Stimulated activated CD4-positive, alpha-beta T cell treated with anti-CD3 and anti-CD28 coated beads, Interleukin-1b, Interleukin-23, amount 100 ng/mL, for 24 hours (primary cell): ENCODE data around the gene UPK2.
"Not testable (repeated sequence)": the region's sequence is repeated elsewhere in the genome, so short reads cannot be mapped to it uniquely, and the experiment has no call there.

ENCODE experiments used
- DNase-seq, 4 experiments: peaks; one replicate each; pipeline ENCODE4 v3.0.0-alpha.2; 2020; ENCODE audit warnings: low read depth in 4 of 4, low spot score in 1 of 4

The UPK2 gene

DNA sequence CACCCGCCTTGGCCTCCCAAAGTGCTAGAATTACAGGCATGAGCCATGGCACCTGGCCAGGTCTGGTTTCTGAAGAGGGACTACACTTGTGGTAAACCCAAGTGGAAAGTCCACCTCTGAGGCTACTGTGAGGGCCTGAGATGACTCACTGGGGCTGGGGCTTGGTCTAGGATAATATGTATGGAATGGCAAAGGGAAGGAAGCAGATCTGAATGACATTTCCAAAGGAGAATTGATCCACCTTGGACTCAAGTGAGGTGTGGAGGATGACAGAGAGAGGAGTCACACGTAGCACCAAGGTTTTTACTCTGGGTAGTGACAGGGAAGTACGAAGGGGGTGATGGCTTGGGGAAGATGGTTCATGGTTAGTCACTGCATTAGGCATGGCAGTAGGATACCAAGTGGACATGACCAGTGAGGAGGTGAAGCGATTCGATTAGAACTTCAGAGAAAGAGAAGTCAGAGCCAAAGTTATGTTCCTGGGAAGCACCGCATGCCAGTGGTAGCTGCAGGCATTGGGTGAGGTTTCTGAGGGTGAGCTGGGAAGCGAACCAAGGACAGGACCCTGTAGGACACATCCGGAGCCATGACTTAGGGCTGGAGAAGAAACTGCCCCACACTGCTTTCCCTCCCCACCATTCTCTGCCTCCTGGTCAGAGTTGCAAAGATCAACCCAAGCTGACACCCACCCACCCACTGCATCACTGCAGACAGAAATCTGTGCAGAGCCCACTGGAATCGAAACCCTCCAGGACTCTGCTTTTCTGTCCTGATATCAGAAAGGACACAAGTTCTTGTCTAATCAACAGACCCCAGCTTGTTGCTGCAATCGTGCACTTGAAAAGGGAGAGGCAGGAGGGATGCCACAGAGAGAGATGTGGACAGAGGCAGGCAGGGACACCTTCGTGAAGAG is 17.4 kb upstream of the UPK2 start:
- no peak for DNase-seq

DNA sequence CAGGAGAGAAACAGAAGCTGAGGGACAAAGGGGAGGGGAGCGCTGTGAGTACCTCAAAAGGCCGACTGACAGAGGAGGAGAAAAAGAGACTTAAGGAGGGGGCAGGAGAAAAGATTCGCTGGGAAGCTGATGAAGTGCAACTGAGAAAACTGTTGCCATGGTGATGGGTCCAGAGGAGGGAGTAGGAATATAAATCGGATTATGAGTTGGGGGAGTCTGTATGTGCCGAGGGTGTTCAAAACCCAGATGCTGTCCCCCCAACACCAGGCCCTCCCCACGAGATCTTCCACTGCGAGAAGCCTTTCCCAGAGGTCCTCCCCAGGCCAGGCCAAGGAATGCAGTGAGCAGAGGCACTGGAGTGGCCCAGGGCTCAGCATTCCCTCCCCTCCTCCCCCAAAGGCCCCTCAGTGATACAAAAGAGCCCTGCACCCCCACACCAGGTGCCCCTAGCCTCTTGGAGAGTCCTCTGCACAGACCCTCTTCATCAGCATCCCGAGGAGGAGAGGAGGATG is 16.6 kb upstream of the UPK2 start:
- DNase-seq = no peak

DNA sequence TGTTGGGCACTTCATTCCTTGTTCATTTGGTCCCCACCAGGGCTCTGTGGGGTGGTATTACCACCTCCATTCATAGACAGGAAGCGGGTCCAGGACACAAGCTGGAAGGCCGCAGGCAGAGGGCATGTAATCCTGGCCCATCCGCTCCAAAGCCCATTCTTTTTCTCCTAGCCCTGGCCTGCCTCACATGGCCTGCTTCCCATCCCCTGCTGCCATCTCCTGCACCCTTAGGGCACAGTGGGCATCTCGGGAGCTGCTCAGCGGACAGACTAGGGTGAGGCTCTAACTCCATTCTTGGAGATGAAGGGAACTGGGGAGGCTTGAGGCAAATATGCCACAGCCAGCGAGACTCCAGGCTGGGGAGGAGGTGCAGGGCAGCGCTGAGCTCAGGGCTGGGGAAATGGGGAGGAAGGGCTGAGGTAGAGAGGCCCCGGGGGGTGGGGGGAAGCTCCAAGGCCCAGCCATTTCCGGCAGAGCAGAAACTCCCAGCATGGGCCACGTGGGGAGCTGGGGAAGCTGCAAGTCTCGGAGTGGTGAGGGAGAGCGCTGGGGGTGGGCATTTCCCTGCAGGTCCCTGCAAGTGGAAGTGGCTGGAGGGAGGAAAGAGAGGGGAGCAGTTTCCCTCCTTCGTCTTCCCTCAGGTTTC is 16.0 kb upstream of the UPK2 start:
- DNase-seq = peak in 2 of 4 experiments; percentile 61 to 66

DNA sequence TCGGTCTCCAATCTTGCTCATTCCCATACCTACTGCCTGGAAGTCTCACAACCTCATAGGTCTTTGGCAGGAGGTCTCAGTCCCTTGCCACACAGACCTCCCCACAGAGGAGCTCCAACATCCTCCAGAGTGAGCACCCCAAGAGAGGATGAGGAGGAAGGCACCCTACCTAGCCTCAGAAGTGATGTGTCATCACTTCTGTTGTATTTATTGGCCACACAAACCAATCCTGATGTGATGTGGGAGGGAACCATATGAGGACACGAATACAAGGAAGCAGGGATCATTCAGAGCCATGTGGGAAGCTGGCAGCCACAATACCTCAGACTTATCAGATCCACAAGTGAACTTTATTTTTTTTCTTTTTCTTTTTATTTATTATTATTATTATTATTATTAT is 9.0 kb upstream of the UPK2 start:
- DNase-seq = no peak

DNA sequence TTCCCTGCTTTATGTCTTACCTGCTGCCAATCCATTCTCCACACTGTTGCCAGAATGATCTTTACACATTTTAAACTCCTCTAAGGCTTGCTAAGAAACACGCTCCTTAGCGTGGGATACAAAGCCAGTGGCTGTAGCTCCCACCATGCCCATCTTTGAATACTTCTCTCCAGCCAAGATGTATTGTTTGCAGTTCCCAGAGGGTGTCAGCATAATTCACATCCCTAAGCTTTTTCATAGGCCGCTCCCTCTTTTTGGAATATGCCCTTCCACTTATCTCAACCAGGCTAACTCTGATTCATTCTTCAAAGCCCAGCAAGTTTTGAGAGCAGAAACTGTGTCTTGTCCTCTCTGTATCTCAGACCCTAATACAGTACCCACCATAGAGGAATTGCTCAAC is 8.1 kb upstream of the UPK2 start:
- DNase-seq = no peak

DNA sequence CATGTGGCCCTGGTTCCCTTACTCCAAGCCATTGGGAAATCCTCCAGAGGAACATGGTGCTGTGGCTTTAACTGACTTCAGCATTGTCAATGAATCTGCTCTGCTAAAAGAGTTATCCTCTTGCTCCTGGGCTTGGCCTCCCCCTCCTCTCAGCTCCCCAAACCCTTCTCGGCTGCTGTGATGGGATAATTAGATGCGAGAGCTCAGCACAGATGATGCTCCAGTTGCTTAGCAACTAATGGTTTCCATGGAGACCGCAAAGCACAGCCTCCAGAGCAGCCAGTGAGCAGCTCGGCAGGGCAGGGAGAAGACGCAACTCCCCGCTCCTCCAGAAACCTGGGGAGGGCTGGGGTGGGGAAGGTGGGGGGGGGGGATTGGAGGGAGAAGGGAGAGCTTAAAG is 2.8 kb upstream of the UPK2 start:
- DNase-seq = no peak

DNA sequence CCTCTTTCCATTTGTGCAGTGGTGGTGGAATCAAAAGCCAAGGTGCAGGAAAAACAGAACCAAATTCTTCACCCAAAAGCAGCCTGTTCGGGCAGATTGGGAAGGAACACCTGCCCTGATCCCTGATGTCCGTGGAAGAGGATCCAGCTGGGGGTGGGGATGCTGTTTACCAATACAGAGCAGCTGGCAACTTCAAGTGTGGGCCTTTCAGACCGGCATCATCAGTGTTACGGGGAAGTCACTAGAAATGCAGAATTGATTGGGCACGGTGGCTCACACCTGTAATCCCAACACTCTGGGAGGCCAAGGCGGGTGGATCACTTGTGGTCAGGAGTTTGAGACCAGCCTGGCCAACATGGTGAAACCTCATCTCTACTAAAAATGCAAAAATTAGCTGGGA is 2.1 kb upstream of the UPK2 start:
- not testable (repeated sequence) for DNase-seq

DNA sequence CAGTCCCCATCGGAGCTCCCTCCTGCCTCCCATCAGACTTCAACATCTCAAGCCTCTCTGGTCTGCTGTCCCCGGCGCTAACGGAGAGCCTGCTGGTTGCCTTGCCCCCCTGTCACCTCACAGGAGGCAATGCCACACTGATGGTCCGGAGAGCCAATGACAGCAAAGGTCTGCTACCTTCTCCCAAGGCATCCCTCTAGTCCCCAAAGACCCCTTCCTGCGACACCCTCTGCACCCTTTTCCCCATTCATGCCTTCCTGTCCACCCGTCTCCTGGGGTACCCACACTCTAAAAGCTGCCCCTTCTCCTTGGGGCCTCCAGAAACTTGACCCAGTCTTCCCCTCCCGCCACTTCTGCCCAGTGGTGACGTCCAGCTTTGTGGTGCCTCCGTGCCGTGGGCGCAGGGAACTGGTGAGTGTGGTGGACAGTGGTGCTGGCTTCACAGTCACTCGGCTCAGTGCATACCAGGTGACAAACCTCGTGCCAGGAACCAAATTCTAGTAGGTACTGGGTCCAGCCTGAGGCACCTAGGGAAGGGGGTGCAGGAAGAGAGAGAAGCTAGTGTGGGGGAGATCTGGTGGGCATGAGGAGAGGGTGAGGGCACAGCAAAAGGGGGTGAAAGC is 860 bp downstream of the UPK2 start:
- no peak for DNase-seq

DNA sequence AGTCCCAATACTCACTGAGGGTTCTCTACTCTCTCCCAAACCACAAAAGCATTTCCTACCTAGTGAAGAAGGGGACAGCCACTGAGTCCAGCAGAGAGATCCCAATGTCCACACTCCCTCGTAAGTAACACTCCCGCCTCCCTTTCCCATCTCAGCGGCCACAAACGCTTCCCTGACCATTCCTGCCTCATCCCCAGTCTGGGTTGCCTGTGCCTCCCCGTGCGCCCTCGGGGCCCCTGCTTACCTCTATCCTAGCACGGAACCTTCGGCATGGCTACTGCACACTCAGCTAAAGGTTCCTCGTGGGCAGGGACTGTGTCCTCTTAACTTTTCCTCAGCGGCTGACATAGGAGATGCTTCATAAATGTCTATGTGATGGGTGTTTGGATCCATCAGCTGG is 1.5 kb downstream of the UPK2 start:
- DNase-seq = no peak

DNA sequence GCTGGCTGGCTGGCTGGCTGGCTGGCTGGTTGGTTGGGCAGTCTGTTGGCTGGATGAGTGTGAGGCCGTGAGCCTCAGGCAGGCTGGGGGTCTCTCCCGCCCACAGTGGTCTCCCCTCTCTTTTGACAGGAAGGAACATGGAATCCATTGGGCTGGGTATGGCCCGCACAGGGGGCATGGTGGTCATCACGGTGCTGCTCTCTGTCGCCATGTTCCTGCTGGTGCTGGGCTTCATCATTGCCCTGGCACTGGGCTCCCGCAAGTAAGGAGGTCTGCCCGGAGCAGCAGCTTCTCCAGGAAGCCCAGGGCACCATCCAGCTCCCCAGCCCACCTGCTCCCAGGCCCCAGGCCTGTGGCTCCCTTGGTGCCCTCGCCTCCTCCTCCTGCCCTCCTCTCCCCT is 1.9 kb downstream of the UPK2 start:
- no peak for DNase-seq

DNA sequence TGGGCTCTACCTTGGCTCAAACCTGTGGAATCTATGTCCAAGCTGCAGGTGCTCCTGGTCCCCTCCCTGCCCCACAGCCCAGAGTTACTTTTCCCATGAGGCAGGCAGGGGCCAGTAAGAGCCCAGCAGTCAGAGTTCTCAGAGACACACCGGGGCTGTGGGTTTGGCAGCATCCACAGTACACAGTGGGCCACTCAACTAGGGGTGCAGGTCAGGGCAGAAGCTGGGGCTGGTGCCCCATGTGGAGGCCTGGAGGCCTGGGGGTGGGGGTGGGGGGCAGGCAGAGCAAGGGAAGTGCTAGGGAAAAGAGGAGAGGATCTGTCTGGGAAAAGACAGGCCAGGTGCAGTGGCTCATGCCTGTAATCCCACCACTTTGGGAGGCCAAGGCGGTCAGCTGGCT is 2.5 kb downstream of the UPK2 start:
- no peak for DNase-seq

DNA sequence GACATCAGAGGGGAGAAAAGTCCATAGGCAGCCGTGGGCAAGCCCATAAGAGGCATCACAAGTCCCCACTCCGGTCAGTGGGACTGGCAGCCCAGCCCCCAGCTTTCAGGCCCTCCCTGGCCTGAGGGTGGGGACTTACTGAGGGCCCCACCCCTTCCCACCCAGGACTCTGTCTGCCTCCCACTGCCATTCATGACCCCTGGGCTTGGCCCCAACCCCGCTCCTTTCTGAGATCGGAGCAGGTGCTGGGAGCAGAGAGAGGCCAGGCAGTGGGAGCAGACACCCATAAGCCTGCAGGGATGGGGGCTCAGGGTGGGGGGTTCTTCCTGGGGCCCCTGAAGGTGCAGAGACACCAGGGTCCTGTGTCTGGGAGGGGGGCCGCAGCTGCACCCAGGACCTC is 5.1 kb downstream of the UPK2 start:
- no peak for DNase-seq

DNA sequence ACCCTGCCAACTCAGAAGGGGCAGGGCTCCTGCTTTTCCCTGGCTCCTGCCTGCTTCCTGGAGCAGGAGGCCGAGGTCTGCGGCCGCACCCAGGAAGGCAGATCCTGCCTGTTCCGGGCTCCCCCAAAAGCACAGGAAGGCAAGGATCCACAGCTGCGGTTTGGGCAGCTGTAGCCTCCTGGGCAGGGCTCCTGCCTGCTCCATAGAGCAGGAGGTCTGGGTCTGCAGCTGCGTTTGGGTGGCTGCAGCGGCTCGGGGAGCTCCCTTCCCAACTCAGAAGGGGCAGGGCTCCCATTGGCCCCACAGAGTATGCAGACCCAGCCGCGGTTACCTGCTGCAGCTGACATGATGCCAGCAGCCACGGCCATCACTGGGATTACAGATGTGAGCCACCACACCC is 5.5 kb downstream of the UPK2 start:
- no peak for DNase-seq

DNA sequence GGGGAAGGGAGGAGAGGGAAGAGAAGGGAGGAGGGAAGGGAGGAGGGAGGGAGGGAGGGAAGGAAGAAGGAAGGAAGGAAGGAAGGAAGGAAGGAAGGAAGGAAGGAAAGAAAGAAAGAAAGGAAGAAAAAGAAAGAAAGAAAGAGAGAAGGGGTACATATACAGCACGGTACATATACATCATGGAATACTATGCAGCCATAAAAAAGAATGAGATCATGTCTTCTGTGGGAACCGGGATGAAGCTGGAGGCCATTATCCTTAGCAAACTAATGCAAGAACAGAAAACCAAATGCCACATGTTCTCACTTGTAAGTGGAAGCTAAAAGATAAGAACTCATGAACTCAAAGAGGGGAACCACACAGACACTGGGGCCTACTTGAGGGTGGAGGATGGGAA is 13.4 kb downstream of the UPK2 start:
- not testable (repeated sequence) for DNase-seq

DNA sequence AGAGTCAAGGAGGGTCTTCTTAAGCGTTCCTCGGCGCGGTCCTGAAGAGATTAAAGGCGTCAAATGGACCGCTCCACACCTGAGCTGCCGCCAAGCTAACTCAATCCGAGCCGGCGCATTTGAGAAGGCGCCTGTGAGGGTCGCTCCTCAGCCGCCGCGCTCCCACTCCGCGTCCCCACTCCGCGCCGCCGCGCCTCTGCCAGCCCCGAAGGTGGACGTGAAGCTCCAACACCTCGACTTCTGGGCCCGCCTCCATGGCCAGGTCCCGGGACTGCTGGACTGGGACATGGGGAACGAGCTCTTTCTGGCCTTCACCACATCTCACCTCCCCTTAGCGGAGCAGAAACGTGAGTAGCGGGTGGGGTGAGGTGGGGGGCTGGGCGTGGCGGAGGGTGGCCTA is 15.5 kb downstream of the UPK2 start, which contains the start of gene FOXR1:
Gene FOXR1 (plus strand): TSS at position 116 of the 400 bp plus-strand sequence. CDS start 171 bp downstream, at position 287.
- DNase-seq = no peak

DNA sequence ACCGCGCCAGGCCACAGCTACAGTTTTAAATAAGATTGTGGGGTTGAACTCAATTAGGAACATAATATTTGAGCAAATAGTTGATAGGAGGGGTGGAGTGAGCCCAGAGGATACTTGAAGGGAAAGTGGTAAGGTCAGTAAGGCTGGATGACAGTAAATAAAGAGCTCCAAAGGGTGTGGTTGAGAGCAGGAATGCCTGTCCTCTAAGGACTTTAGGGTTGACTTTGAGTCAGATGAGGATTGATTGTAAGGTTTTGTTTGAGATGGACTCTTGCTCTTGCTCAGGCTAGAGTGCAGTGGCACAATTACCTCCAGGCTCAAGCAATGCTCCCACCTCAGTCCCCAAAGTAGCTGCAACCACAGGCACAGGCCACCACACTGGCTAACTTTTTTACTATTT is 17.9 kb downstream of the UPK2 start:
- DNase-seq = no peak

DNA sequence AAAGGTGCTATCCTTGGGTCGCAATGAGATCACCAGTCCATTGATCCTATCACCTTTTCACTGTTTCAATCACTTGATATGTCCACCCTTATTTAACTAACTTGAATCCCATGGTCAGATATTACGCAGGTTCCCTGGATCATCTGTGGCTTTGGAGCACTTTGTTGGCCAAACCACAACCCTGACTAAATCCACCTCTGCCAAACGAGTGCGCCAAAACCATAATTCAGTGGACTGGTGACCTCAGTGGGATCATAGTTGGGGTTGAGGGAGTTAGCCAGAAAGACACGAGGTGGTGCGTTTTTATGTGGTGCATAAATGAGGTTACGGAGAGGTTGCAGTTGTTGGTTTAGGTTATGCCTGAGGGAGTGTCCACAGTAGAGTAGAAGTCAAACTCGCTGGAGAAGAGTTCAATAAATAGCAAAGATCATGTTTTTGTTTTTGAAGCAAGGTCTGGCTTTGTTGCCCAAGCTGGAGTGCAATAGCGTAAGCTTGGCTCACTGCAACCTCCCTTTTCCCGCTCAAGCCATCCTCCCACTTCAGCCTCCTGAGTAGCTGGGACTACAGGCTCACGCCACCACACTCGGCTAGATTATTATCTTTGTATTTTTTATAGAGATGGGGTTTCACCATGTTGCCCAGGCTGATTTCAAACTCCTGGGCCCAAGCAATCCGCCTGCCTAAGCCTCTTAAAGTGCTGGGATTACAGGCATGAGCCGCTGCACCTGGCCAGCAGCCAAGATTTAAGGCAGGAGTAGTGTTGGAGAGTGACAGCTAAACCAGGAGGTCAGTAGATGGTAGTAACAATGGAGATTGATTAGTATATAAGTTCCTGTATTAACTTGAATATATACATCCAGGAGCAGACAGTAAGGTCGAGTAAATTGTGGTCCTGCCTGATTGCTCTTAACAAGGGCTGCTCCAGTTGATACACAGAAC is 19.9 kb downstream of the UPK2 start:
- no peak for DNase-seq

DNA sequence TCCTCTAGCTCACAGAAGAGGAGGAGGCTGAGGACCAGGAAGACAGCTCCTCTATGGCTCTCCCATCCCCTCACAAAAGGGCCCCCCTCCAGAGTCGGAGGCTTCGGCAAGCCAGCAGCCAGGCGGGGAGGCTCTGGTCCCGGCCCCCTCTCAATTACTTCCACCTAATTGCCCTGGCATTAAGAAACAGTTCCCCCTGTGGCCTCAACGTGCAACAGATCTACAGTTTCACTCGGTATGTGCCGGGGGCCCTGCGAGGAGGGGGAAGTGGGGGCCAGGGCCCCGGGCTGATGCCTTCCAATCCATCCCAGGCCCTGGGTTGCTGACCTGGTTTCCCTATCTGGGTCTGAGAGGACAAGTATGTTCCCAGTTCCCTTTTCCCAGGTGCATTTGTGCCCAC is 23.3 kb downstream of the UPK2 start:
- DNase-seq = no peak

DNA sequence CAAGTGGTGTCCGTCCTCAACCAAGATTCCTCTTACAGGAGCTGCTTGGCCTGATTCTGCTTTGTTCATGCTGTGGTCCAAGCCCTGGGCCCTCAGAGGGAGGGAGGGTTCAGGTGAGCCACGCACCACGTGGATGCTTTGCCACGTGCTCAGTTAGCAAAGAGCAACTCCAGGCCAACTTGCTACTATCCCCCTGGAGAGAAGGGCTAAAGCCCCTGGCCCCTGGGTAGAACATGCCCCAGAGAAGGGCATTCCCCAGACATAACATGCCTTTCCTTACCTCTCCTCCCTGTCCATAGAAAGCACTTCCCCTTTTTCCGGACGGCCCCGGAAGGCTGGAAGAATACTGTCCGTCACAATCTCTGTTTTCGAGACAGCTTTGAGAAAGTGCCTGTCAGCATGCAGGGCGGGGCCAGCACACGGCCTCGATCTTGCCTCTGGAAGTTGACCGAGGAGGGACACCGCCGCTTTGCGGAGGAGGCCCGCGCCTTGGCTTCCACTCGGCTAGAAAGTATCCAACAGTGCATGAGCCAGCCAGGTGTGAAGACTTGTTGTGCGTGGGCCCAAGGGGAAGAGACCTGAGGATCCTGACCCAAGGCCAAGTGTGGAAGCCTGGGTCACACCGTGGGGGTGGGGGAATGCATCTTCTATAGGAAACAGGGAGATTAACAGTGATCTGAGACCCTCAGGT is 24.2 kb downstream of the UPK2 start:
- no peak for DNase-seq

DNA sequence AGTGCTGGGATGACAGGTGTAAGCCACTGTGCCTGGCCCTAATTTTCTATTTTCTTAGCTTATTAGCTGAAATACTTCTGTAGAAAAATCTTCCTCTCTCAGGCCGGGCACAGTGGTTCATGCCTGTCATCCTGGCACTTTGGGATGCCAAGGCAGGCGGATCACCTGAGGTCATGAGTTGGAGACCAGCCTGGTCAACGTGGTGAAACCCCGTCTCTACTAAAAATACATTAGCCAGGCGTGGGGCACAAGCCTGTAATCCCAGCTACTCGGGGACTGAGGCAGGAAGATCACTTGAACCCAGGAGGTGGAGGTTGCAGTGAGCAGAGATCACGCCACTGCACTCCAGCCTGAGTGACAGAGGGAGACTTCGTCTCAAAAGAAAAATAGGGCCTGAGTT is 28.2 kb downstream of the UPK2 start:
- not testable (repeated sequence) for DNase-seq
